PC-3 (cell line): ENCODE results near the gene SUCO.

Source experiments
- EZH2 ChIP-seq: fragments of 300-600 bp; sonication (generic); IDR thresholded peaks from one replicate; pipeline ENCODE4 v1.6.1; 2017; ENCODE audit warnings: antibody characterized with exemption, mild to moderate bottlenecking, low read length; ENCODE audit not compliant: unreplicated experiment
- EZH2phosphoT487 ChIP-seq: fragments of 300-600 bp; sonication (generic); IDR thresholded peaks from 2 replicates; pipeline ENCODE4 v1.6.1; 2018; ENCODE audit warnings: mild to moderate bottlenecking, antibody characterized with exemption, low read length, borderline replicate concordance
- TF ChIP-seq, protein P1 (sequence below): fragments of 300-600 bp; sonication (generic); conservative IDR thresholded peaks from 2 replicates; pipeline ENCODE4 v1.5.1; 2017; ENCODE audit warnings: antibody characterized with exemption, low read depth, mild to moderate bottlenecking, low read length

DNA sequence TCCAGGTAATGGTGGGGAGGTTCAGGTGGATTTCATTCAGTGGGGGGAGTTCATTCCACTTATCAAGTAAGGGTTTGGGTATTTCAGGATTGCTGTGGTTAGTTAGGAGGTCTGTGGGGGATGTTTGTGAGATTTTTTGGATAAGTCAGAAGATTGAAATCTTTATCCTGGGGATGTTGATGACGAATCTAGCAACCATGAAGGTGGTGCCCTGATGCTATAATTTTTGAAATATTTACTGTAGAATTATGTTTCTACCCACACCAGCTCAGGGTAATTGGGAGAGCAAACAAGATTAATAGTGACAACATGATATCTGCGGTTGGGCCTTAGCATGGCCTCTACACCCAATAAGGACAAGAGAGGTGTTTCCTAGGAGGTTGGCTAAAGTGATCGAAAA lies 28.3 kb downstream of the SUCO start:
- TF ChIP-seq, protein P1, sequence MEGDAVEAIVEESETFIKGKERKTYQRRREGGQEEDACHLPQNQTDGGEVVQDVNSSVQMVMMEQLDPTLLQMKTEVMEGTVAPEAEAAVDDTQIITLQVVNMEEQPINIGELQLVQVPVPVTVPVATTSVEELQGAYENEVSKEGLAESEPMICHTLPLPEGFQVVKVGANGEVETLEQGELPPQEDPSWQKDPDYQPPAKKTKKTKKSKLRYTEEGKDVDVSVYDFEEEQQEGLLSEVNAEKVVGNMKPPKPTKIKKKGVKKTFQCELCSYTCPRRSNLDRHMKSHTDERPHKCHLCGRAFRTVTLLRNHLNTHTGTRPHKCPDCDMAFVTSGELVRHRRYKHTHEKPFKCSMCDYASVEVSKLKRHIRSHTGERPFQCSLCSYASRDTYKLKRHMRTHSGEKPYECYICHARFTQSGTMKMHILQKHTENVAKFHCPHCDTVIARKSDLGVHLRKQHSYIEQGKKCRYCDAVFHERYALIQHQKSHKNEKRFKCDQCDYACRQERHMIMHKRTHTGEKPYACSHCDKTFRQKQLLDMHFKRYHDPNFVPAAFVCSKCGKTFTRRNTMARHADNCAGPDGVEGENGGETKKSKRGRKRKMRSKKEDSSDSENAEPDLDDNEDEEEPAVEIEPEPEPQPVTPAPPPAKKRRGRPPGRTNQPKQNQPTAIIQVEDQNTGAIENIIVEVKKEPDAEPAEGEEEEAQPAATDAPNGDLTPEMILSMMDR: no peak
- TF ChIP-seq EZH2 (no peak), EZH2phosphoT487 (no peak)
